Endodermal cell (in vitro differentiated cells): ENCODE results near the gene TTC7B. TPM values are rescaled to one million over a fixed set of nuclear protein-coding genes. Genes with fewer than 3 reads are reported as not detected.

Source experiments
- DNase-seq: peaks from one replicate; pipeline ENCODE4 v3.0.0-alpha.2; 2017
- H3K27ac ChIP-seq: 2 replicates; pipeline ENCODE4 v1.5.1; 2013; ENCODE audit warnings: mild to moderate bottlenecking, low read depth, low read length, moderate library complexity
- H3K27me3 ChIP-seq: 2 replicates; pipeline ENCODE4 v1.6.1; 2013; ENCODE audit warnings: mild to moderate bottlenecking, low read length, moderate library complexity; ENCODE audit not compliant: insufficient read depth, control insufficient read depth, poor library complexity, severe bottlenecking
- H3K36me3 ChIP-seq: 2 replicates; pipeline ENCODE4 v1.7.0; 2013; ENCODE audit warnings: mild to moderate bottlenecking, low read length, moderate library complexity; ENCODE audit not compliant: control insufficient read depth, insufficient read depth
- H3K4me1 ChIP-seq: one replicate; pipeline ENCODE4 v1.7.0; 2013; ENCODE audit warnings: low read length; ENCODE audit not compliant: control insufficient read depth, insufficient read depth
- H3K4me3 ChIP-seq: 2 replicates; pipeline ENCODE4 v1.5.1; 2013; ENCODE audit warnings: mild to moderate bottlenecking, low read length, moderate library complexity
- H3K9ac ChIP-seq: 2 replicates; pipeline ENCODE4 v1.6.1; 2013; ENCODE audit warnings: mild to moderate bottlenecking, low read length, moderate library complexity; ENCODE audit not compliant: poor library complexity, severe bottlenecking; ENCODE audit errors: extremely low read depth
- H3K9me3 ChIP-seq: 2 replicates; pipeline ENCODE4 v1.6.1; 2013; ENCODE audit warnings: mild to moderate bottlenecking, low read length, moderate library complexity; ENCODE audit not compliant: control insufficient read depth
- H3K27ac Mint-ChIP-seq: 2 replicates; pipeline ENCODE4 v1.8.0; 2020; ENCODE audit warnings: mixed read lengths
- H3K27me3 Mint-ChIP-seq: 2 replicates; pipeline ENCODE4 v1.8.0; 2021; ENCODE audit warnings: mild to moderate bottlenecking, mixed read lengths; ENCODE audit not compliant: insufficient read depth
- H3K36me3 Mint-ChIP-seq: 2 replicates; pipeline ENCODE4 v1.8.0; 2020; ENCODE audit warnings: low read depth, mixed read lengths
- H3K4me1 Mint-ChIP-seq: 2 replicates; pipeline ENCODE4 v1.8.0; 2020; ENCODE audit warnings: mixed read lengths
- H3K4me3 Mint-ChIP-seq: 2 replicates; pipeline ENCODE4 v1.8.0; 2020; ENCODE audit warnings: mild to moderate bottlenecking, moderate library complexity, mixed read lengths
- H3K9me3 Mint-ChIP-seq: 2 replicates; pipeline ENCODE4 v1.8.0; 2020; ENCODE audit warnings: mild to moderate bottlenecking, mixed read lengths
- WGBS, 2 experiments: methylation state at CpG; one replicate each; pipeline versions ENCODE4 v1.1.5 to v1.1.7; 2013; ENCODE audit warnings: missing lambda C conversion rate in 2 of 2, mixed read lengths in 1 of 2; ENCODE audit not compliant: insufficient coverage in 1 of 2, insufficient read length in 1 of 2; 5-methylcytosine and 5-hydroxymethylcytosine counted together
- total RNA-seq, 2 donors: library from RNA; stranded (reverse); fragmentation: NEBNext Ultra II Directional in 1 of 2; extraction: Animal tissue kit (Norgen Biotek cat#: 25700) in 1 of 2; gene quantifications; 2 replicates in 1 of 2; 3 replicates in 1 of 2; pipeline ENCODE4 v1.2.1, GENCODE V29; 2021
- TF ChIP-seq, protein P1 (sequence below): fragments of 200-600 bp; sonication (generic); conservative IDR thresholded peaks from 2 replicates; pipeline ENCODE4 v1.5.0; 2021; ENCODE audit warnings: antibody characterized with exemption, mild to moderate bottlenecking

Gene TTC7B
- total RNA-seq, 2 donors from 2014 or later, result 51.3 to 62.6 TPM

- TF ChIP-seq, protein P1, sequence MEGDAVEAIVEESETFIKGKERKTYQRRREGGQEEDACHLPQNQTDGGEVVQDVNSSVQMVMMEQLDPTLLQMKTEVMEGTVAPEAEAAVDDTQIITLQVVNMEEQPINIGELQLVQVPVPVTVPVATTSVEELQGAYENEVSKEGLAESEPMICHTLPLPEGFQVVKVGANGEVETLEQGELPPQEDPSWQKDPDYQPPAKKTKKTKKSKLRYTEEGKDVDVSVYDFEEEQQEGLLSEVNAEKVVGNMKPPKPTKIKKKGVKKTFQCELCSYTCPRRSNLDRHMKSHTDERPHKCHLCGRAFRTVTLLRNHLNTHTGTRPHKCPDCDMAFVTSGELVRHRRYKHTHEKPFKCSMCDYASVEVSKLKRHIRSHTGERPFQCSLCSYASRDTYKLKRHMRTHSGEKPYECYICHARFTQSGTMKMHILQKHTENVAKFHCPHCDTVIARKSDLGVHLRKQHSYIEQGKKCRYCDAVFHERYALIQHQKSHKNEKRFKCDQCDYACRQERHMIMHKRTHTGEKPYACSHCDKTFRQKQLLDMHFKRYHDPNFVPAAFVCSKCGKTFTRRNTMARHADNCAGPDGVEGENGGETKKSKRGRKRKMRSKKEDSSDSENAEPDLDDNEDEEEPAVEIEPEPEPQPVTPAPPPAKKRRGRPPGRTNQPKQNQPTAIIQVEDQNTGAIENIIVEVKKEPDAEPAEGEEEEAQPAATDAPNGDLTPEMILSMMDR, result no peak
- Mint-ChIP-seq H3K4me3 (no peak overlapping the region), H3K4me1 (peaks cover 2% of the 10 kb centered on the region), H3K9me3 (no peaks in the 10 kb centered on the region), H3K27me3 (no peaks in the 10 kb centered on the region), H3K27ac (no peak overlapping the region), H3K36me3 (peaks cover 19% of the 10 kb centered on the region)
- H3K9me3 ChIP-seq, result no peaks in the 10 kb centered on the region
- no peak overlapping the region for H3K9ac ChIP-seq
- 95 to 97% methylated on average over 7 of the region's 7 CpGs for WGBS, 2 experiments
- H3K4me1 ChIP-seq, result no peaks in the 10 kb centered on the region
- H3K4me3 ChIP-seq, result no peak overlapping the region
- no peak for DNase-seq
- H3K36me3 ChIP-seq, result no peaks in the 10 kb centered on the region
- H3K27me3 ChIP-seq, result no peaks in the 10 kb centered on the region
- no peak overlapping the region for H3K27ac ChIP-seq
Observed at GRCh38 chr14:90732718-90733117, 83.5 kb downstream of the TTC7B start.

GRCh38 chr14:90732139-90732538 is 84.1 kb downstream of the TTC7B start:
- H3K27me3 ChIP-seq, result no peaks in the 10 kb centered on the region
- H3K9ac ChIP-seq, result no peak overlapping the region
- TF ChIP-seq, protein P1, result no peak
- no peaks in the 10 kb centered on the region for H3K4me1 ChIP-seq
- no peak for DNase-seq
- Mint-ChIP-seq H3K36me3 (peaks cover 19% of the 10 kb centered on the region), H3K4me1 (peaks cover 2% of the 10 kb centered on the region), H3K27me3 (no peaks in the 10 kb centered on the region), H3K4me3 (no peak overlapping the region), H3K27ac (no peak overlapping the region), H3K9me3 (no peaks in the 10 kb centered on the region)
- no peaks in the 10 kb centered on the region for H3K9me3 ChIP-seq
- H3K4me3 ChIP-seq, result no peak overlapping the region
- H3K36me3 ChIP-seq, result no peaks in the 10 kb centered on the region
- H3K27ac ChIP-seq, result no peak overlapping the region
- 85 to 89% methylated on average over 4 of the region's 4 CpGs for WGBS, 2 experiments

GRCh38 chr14:90731487-90731886 is 84.7 kb downstream of the TTC7B start:
- H3K27me3 ChIP-seq, result no peaks in the 10 kb centered on the region
- no peaks in the 10 kb centered on the region for H3K36me3 ChIP-seq
- Mint-ChIP-seq H3K36me3 (peaks cover 19% of the 10 kb centered on the region), H3K4me3 (no peak overlapping the region), H3K9me3 (no peaks in the 10 kb centered on the region), H3K4me1 (peaks cover 6% of the 10 kb centered on the region), H3K27ac (no peak overlapping the region), H3K27me3 (no peaks in the 10 kb centered on the region)
- DNase-seq, result no peak
- H3K4me1 ChIP-seq, result no peaks in the 10 kb centered on the region
- H3K27ac ChIP-seq, result no peak overlapping the region
- H3K4me3 ChIP-seq, result no peak overlapping the region
- TF ChIP-seq, protein P1, result no peak
- 91 to 94% methylated on average over 6 to 11 of the region's 11 CpGs for WGBS, 2 experiments
- H3K9ac ChIP-seq, result no peak overlapping the region
- H3K9me3 ChIP-seq, result no peaks in the 10 kb centered on the region
